ENCODE data around the gene SPEM2. TPM values are rescaled to one million over a fixed set of nuclear protein-coding genes. Genes with fewer than 3 reads are reported as not detected.

SPEM2 gene
- total RNA-seq: not detected in 2 replicates
- long read RNA-seq: 0 reads

GRCh38 chr17:7425316-7425715, at the start of gene SPEM2:
Gene SPEM2, plus strand, starts transcription at chr17:7425616. Its CDS starts 73 bp downstream, at chr17:7425689.
- no peak for DNase-seq (ENCODE audit: extremely low spot score, unreplicated experiment)
- Mint-ChIP-seq H3K27me3 (ENCODE audit: unreplicated experiment) (no peaks in the 10 kb centered on the region), H3K4me3 (ENCODE audit: unreplicated experiment) (no peak within 1 kb of the TSS), H3K9me3 (ENCODE audit: unreplicated experiment) (no peaks in the 10 kb centered on the region), H3K4me1 (ENCODE audit: unreplicated experiment) (no peaks in the 10 kb centered on the region), H3K36me3 (ENCODE audit: unreplicated experiment) (no peaks in the 10 kb centered on the region), H3K27ac (ENCODE audit: unreplicated experiment) (no peak within 1 kb of the TSS)
- TF ChIP-seq, protein P1, sequence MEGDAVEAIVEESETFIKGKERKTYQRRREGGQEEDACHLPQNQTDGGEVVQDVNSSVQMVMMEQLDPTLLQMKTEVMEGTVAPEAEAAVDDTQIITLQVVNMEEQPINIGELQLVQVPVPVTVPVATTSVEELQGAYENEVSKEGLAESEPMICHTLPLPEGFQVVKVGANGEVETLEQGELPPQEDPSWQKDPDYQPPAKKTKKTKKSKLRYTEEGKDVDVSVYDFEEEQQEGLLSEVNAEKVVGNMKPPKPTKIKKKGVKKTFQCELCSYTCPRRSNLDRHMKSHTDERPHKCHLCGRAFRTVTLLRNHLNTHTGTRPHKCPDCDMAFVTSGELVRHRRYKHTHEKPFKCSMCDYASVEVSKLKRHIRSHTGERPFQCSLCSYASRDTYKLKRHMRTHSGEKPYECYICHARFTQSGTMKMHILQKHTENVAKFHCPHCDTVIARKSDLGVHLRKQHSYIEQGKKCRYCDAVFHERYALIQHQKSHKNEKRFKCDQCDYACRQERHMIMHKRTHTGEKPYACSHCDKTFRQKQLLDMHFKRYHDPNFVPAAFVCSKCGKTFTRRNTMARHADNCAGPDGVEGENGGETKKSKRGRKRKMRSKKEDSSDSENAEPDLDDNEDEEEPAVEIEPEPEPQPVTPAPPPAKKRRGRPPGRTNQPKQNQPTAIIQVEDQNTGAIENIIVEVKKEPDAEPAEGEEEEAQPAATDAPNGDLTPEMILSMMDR (IDR thresholded peaks at IDR 0.05): no peak

- Mint-ChIP-seq H3K4me3 (ENCODE audit: unreplicated experiment) (no peak overlapping the region), H3K4me1 (ENCODE audit: unreplicated experiment) (peaks cover 10% of the 10 kb centered on the region), H3K27ac (ENCODE audit: unreplicated experiment) (no peak overlapping the region), H3K27me3 (ENCODE audit: unreplicated experiment) (peaks cover 49% of the 10 kb centered on the region), H3K36me3 (ENCODE audit: unreplicated experiment) (peaks cover 2% of the 10 kb centered on the region), H3K9me3 (ENCODE audit: unreplicated experiment) (peaks cover 7% of the 10 kb centered on the region)
- no peak for DNase-seq (ENCODE audit: extremely low spot score, unreplicated experiment)
- TF ChIP-seq, protein P1 (IDR thresholded peaks at IDR 0.05): no peak
Observed at GRCh38 chr17:7379134-7379533, 46.3 kb upstream of the SPEM2 start.

- Mint-ChIP-seq H3K9me3 (ENCODE audit: unreplicated experiment) (peaks cover 7% of the 10 kb centered on the region), H3K36me3 (ENCODE audit: unreplicated experiment) (peaks cover 2% of the 10 kb centered on the region), H3K27me3 (ENCODE audit: unreplicated experiment) (peaks cover 45% of the 10 kb centered on the region), H3K4me3 (ENCODE audit: unreplicated experiment) (peak overlapping the region; percentile 54), H3K4me1 (ENCODE audit: unreplicated experiment) (peaks cover 10% of the 10 kb centered on the region), H3K27ac (ENCODE audit: unreplicated experiment) (no peak overlapping the region)
- DNase-seq (ENCODE audit: extremely low spot score, unreplicated experiment): no peak
- TF ChIP-seq, protein P1 (IDR thresholded peaks at IDR 0.05): no peak
Observed at GRCh38 chr17:7380321-7380720, 45.1 kb upstream of the SPEM2 start.

- Mint-ChIP-seq H3K36me3 (ENCODE audit: unreplicated experiment) (peaks cover 2% of the 10 kb centered on the region), H3K9me3 (ENCODE audit: unreplicated experiment) (peaks cover 7% of the 10 kb centered on the region)
Observed at GRCh38 chr17:7380855-7381683, 44.3 kb upstream of the SPEM2 start, which contains the start of gene TNK1. Gene TNK1, plus strand, starts transcription at chr17:7381089. Its CDS starts 1,838 bp downstream, at chr17:7382927.

GRCh38 chr17:7382901-7383300, 42.5 kb upstream of the SPEM2 start:
- peaks cover 7% of the 10 kb centered on the region for H3K9me3 Mint-ChIP-seq (ENCODE audit: unreplicated experiment)
- no peak for DNase-seq (ENCODE audit: extremely low spot score, unreplicated experiment)
- no peak overlapping the region for H3K4me3 Mint-ChIP-seq (ENCODE audit: unreplicated experiment)
- H3K27ac Mint-ChIP-seq (ENCODE audit: unreplicated experiment): no peak overlapping the region
- H3K36me3 Mint-ChIP-seq (ENCODE audit: unreplicated experiment): peaks cover 7% of the 10 kb centered on the region
- peaks cover 37% of the 10 kb centered on the region for H3K27me3 Mint-ChIP-seq (ENCODE audit: unreplicated experiment)
- TF ChIP-seq, protein P1 (IDR thresholded peaks at IDR 0.05): no peak
- H3K4me1 Mint-ChIP-seq (ENCODE audit: unreplicated experiment): peaks cover 10% of the 10 kb centered on the region

More at GRCh38 chr17:7380855-7381683, 44.3 kb upstream of the SPEM2 start, which contains the start of gene TNK1:
- TF ChIP-seq, protein P1 (IDR thresholded peaks at IDR 0.05): no peak
- peaks cover 10% of the 10 kb centered on the region for H3K4me1 Mint-ChIP-seq (ENCODE audit: unreplicated experiment)
- no peak within 1 kb of the TSS for H3K27ac Mint-ChIP-seq (ENCODE audit: unreplicated experiment)
- DNase-seq (ENCODE audit: extremely low spot score, unreplicated experiment): no peak
- peaks cover 45% of the 10 kb centered on the region for H3K27me3 Mint-ChIP-seq (ENCODE audit: unreplicated experiment)
- peak within 1 kb of the TSS; percentile 54 for H3K4me3 Mint-ChIP-seq (ENCODE audit: unreplicated experiment)

All from osteocyte (in vitro differentiated cells).